Activated CD8-positive, alpha-beta memory T cell treated with anti-CD3 and anti-CD28 coated beads, Interleukin-2, amount 10 ng/mL, durations not matched to agents 7 days and 5 days (primary cell): ENCODE measurements around the gene TXNDC11. TPM values are rescaled to one million over a fixed set of nuclear protein-coding genes. Genes with fewer than 3 reads are reported as not detected.

ENCODE experiments used
- ATAC-seq: fragments of 150-1000 bp; cut with Tn5 transposase; one replicate; pipeline ENCODE4 v1.10.0; 2021; ENCODE audit warnings: moderate library complexity
- CTCF ChIA-PET: fragments of 350-600 bp; sonication (Branson Sonifier 250); formaldehyde crosslinking; loops from one replicate; lab custom pipeline; 2021; ENCODE audit warnings: antibody characterized with exemption; lab: Charles Lee
- DNase-seq: peaks from one replicate; pipeline ENCODE4 v3.0.0-alpha.2; 2020
- H3K27ac Mint-ChIP-seq: one replicate; pipeline ENCODE4 v1.8.0; 2021; ENCODE audit warnings: mild to moderate bottlenecking, mixed read lengths
- H3K27me3 Mint-ChIP-seq: one replicate; pipeline ENCODE4 v1.8.0; 2021; ENCODE audit warnings: mixed read lengths
- H3K36me3 Mint-ChIP-seq: one replicate; pipeline ENCODE4 v1.8.0; 2021; ENCODE audit warnings: mild to moderate bottlenecking, mixed read lengths
- H3K4me1 Mint-ChIP-seq: one replicate; pipeline ENCODE4 v1.8.0; 2021; ENCODE audit warnings: mixed read lengths
- H3K4me3 Mint-ChIP-seq: one replicate; pipeline ENCODE4 v1.8.0; 2021; ENCODE audit warnings: mild to moderate bottlenecking, moderate library complexity, mixed read lengths
- H3K9me3 Mint-ChIP-seq: one replicate; pipeline ENCODE4 v1.8.0; 2022; ENCODE audit warnings: low read depth, mixed read lengths
- total RNA-seq, 2 experiments: library from RNA; stranded (reverse); gene quantifications; one replicate each; pipeline ENCODE4 v1.2.3, GENCODE V29; 2021

Gene TXNDC11
- total RNA-seq, 2 experiments from 2014 or later, result 41.3 to 47.2 TPM

DNA sequence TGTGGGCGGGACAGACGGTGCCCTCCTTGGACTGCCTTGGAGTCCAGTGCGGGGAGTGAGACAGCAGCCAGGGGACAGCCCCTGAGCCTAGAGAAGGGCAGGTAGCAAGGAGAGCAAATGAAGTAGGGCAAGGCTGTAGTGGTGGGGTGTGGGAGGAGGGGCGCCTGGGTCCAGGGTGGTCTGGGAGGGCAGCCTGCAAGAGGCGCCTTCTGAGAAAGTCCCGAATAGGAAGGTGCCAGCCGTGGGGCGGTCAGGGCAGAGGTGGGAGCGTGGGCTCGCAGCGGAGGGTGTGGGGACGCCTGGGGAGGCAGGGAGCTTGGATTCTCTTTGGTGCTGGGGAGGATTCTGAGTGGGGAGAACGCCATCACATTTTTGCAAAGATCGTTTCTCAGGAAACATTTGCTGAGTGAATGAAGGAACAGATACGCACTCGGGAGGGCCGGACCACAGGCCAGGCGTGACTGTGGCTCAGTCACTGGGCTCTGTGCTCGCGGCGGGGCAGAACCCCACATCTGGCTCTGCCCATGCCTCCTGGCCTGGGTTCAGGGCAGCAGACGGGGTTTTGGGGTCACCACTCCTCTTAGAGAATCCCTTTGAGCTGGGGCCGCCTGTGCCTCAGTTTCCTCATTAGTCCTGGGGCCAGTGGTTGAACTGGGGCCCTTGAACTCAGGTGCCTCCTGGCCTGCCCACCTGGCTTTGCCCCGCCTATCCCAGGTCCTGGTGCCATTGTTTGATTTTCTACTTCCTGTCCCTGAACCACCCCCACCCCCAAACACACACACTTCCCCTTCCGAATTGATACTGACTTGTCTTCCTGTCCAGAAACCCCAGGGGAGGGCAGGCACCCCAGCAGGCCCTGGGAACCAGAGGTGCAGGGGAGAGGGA, 70.2 kb downstream of the TXNDC11 start:
- peaks cover 9% of the 10 kb centered on the region for H3K27me3 Mint-ChIP-seq
- DNase-seq (peak; percentile 71), ATAC-seq (peak; percentile 4)
- CTCF ChIA-PET, result no interaction called here
- no peaks in the 10 kb centered on the region for H3K9me3 Mint-ChIP-seq
- H3K4me3 Mint-ChIP-seq, result no peak overlapping the region
- H3K27ac Mint-ChIP-seq, result peak overlapping the region; percentile 58
- peaks cover 41% of the 10 kb centered on the region for H3K4me1 Mint-ChIP-seq
- H3K36me3 Mint-ChIP-seq, result no peaks in the 10 kb centered on the region

DNA sequence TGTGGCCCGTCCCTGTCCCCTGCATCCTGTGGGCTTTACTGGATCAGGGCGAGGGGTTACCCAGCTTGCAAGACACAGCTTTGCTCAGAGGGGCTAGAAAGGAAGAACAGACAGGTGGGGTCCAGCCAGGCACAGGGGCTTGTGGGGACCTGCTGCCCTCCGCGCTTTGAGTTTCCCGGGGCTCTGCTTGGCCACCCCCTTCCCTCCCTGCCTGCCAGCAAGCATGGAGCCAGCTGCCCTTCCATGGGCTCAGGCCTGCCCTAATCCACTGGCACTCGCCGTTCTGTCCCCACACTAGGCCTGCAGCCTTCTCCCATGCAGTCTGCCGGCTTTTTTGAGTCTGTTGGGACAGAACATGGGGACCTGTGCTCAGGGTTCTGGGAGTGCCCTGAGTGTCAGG, 71.0 kb downstream of the TXNDC11 start:
- Mint-ChIP-seq H3K4me3 (no peak overlapping the region), H3K36me3 (no peaks in the 10 kb centered on the region), H3K9me3 (no peaks in the 10 kb centered on the region), H3K4me1 (peaks cover 41% of the 10 kb centered on the region), H3K27me3 (peaks cover 12% of the 10 kb centered on the region), H3K27ac (no peak overlapping the region)
- CTCF ChIA-PET, result no interaction called here
- DNase-seq, result no peak
- no peak for ATAC-seq

DNA sequence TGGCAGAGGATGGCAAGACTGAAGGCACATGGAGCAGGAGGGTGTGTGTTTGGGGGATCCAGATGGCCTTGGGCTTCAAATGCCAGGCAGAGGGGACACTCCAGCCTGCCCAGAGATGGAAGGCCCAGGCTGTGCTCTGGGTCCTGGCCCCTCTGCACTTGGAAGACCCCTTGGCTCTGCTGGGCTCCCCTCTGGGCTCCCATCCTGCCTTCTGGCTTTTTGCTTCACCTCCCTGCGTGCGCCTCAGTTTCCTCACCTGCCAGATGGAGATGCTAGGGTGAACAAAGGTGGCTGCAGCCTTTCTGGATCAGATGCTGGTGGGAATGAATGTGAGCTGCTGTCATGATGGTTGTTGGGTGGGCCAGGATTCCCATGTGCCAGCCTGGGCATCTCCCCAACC, 71.4 kb downstream of the TXNDC11 start:
- no peak overlapping the region for H3K27ac Mint-ChIP-seq

DNA sequence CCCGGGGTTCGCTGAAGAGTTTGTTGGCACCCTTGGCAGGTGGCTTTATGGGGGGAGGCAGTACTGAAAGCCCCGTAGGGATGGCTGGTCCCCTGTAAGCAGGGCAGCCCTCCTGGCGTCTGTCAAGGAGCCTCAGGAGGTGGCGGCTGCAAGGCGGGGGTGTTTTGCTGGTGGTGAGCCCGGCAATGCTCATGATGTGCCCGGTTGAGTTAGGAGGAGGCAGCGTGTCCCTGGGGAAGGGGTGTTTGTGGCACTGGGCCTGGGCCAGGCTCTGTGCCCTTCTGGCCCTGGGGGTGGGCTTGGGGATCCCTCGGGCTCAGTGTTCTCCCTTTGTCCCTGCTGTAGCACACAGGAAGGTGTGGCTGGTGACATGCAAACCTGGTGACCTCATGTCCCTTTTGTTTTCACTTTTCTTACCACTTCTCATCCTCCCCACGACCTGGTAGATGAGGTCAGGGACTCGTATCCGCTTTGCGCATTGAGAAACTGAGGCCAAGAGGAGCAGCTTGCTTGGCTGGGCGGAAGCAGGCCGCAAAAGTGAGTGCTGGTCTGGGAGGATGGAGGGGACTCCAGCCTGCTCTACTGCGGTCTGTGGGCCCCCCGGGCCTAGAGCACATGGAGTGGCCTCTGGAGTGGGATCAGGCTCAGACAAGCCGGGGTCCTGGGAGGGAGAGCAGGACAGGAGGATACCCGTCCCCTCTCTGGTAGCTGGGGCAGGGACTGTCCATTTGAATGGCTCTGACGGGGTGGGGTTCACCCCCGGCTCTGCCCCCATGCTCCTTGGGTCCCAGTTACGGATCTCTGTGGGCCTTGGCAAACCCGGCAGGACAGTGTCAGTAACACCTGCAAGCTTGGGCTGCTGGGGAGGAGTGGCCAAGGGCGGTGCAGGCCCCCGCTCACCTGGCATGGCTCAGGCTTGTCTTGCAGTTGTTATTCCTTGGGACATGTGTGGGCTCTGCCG, 72.2 kb downstream of the TXNDC11 start:
- Mint-ChIP-seq H3K9me3 (no peaks in the 10 kb centered on the region), H3K4me1 (peaks cover 50% of the 10 kb centered on the region), H3K4me3 (peak overlapping the region; percentile 64), H3K36me3 (no peaks in the 10 kb centered on the region), H3K27me3 (peaks cover 12% of the 10 kb centered on the region), H3K27ac (peak overlapping the region; percentile 54)
- DNase-seq, result peak; percentile 68
- CTCF ChIA-PET, result interaction anchor here (1.3 to 1.9 kb wide), 2 partner anchors 139 to 706 kb away, joined by 5 to 6 read pairs; no protein-coding TSS in a partner anchor
- ATAC-seq, result peak; percentile 11

More for the DNA sequence above, 71.4 kb downstream of the TXNDC11 start:
- H3K27me3 Mint-ChIP-seq, result peaks cover 12% of the 10 kb centered on the region
- no peak for DNase-seq
- no peaks in the 10 kb centered on the region for H3K9me3 Mint-ChIP-seq
- CTCF ChIA-PET, result no interaction called here
- no peak for ATAC-seq
- H3K36me3 Mint-ChIP-seq, result no peaks in the 10 kb centered on the region
- peaks cover 43% of the 10 kb centered on the region for H3K4me1 Mint-ChIP-seq
- H3K4me3 Mint-ChIP-seq, result no peak overlapping the region

GRCh38 chr16:11669380-11670146, 73.1 kb downstream of the TXNDC11 start:
- CTCF ChIA-PET, result interaction anchor here (1.3 to 1.9 kb wide), 2 partner anchors 138 to 705 kb away, joined by 5 to 6 read pairs; no protein-coding TSS in a partner anchor
- Mint-ChIP-seq H3K27ac (peak overlapping the region; percentile 56), H3K4me1 (peaks cover 57% of the 10 kb centered on the region), H3K4me3 (peak overlapping the region; percentile 64), H3K27me3 (peaks cover 12% of the 10 kb centered on the region), H3K36me3 (no peaks in the 10 kb centered on the region), H3K9me3 (no peaks in the 10 kb centered on the region)
- no peak for ATAC-seq
- DNase-seq, result no peak

- peaks cover 12% of the 10 kb centered on the region for H3K27me3 Mint-ChIP-seq
- H3K27ac Mint-ChIP-seq, result no peak overlapping the region
- H3K4me1 Mint-ChIP-seq, result peaks cover 64% of the 10 kb centered on the region
- no peaks in the 10 kb centered on the region for H3K9me3 Mint-ChIP-seq
- CTCF ChIA-PET, result interaction anchor here (1.3 to 1.9 kb wide), 2 partner anchors 137 to 704 kb away, joined by 5 to 6 read pairs; no protein-coding TSS in a partner anchor
- peak overlapping the region; percentile 64 for H3K4me3 Mint-ChIP-seq
- ATAC-seq (no peak), DNase-seq (no peak)
- H3K36me3 Mint-ChIP-seq, result no peaks in the 10 kb centered on the region
Observed at GRCh38 chr16:11668623-11669379, 73.9 kb downstream of the TXNDC11 start.

GRCh38 chr16:11667824-11668622, 74.6 kb downstream of the TXNDC11 start, which contains the start of gene SNN:
TSS of gene SNN (plus strand) at chr16:11668455. CDS start at chr16:11676060, 7,605 bp downstream.
- ATAC-seq, result peak; percentile 95
- CTCF ChIA-PET, result interaction anchor here (2.1 kb wide), 1 partner anchor 136 kb away, joined by 8 read pairs; no protein-coding TSS in a partner anchor
- peaks cover 57% of the 10 kb centered on the region for H3K4me1 Mint-ChIP-seq
- no peaks in the 10 kb centered on the region for H3K36me3 Mint-ChIP-seq
- H3K9me3 Mint-ChIP-seq, result no peaks in the 10 kb centered on the region
- H3K27ac Mint-ChIP-seq, result no peak within 1 kb of the TSS
- H3K4me3 Mint-ChIP-seq, result peak within 1 kb of the TSS; percentile 64
- peak; percentile 87 for DNase-seq
- H3K27me3 Mint-ChIP-seq, result peaks cover 12% of the 10 kb centered on the region

DNA sequence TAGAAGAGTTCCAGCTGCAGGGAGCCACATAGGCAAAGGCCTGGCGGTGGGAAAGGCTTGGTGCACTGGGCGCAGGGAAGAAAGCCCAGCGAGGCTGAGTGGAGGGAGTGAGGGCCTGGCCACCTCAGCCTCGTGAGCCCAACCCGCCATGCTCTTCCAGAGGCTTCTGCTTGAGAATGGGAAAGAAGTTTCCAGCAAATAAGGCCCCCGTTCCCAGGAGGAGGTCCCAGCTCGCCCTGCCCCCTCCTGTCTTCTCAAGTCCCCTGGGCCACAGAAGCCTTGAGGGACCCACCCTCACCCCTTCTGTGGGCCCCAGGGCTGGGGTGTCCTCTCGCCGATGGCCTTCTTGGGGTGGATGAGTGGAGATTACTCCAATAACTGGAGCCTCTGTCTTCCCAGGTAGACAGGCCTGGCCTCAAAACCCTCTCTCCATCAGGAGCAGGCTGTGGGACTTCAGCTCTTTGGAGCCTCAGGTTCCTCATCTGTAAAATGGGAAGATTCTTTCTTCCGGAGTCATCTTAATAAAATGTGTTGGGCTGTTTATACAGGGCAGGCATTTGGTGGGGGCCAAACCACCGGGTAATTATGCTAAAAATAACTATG, 75.3 kb downstream of the TXNDC11 start:
- ATAC-seq (no peak), DNase-seq (no peak)
- H3K36me3 Mint-ChIP-seq, result no peaks in the 10 kb centered on the region
- H3K27me3 Mint-ChIP-seq, result peaks cover 12% of the 10 kb centered on the region
- no peak overlapping the region for H3K27ac Mint-ChIP-seq
- no peak overlapping the region for H3K4me3 Mint-ChIP-seq
- H3K9me3 Mint-ChIP-seq, result no peaks in the 10 kb centered on the region
- CTCF ChIA-PET, result interaction anchor here (1.9 to 2.3 kb wide), 3 partner anchors 26 to 135 kb away, joined by 5 to 8 read pairs (median 5); no protein-coding TSS in a partner anchor
- peaks cover 50% of the 10 kb centered on the region for H3K4me1 Mint-ChIP-seq

DNA sequence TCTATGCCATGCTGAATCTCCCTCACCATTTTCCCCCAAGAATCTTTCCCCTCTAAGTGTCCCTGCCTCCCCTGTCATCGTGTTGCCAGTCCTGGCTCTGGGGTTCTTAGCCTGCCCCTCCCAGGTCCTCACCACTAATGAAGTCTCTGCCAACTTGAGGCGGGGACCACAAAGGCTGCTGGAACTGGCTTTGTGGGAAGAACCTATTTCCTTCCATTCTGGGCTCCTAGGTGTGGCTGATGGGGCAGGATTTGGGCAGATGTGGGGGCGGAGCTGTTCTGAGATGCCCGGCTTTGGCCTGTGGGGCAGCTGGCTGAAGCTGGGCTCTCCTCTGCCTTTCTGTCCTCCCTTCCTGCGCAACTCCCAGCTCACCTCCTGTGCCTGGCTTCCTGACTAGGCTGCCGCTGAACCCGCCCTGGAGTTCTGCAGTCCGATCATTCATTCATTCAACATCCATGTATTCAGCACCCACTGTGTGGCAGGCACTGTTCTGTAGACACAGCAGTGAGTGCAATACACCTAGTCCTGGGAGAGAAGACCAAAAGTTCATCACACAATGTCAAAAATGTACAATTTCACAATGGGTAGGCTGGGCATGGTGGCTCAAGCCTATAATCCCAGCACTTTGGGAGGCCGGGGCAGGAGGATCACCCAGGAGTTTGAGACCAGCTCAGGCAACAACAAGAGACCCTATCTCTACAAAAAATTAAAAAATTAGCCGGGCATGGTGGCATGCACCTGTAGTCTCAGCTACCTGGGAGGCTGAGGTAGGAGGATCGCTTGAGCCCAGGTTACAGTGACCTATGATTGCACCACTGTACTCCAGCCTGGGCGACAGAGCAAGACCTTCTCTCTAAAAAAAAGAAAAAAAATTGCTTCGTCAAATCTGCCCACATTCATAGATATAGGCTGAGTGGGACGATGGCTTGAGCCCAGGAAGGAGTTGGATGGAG, 76.3 kb downstream of the TXNDC11 start:
- CTCF ChIA-PET, result interaction anchor here (0.9 to 2.3 kb wide), 4 partner anchors 10 to 134 kb away, joined by 3 to 8 read pairs (median 5); no protein-coding TSS in a partner anchor
- ATAC-seq, result no peak
- no peak overlapping the region for H3K4me3 Mint-ChIP-seq
- no peak for DNase-seq
- peaks cover 45% of the 10 kb centered on the region for H3K4me1 Mint-ChIP-seq
- H3K27ac Mint-ChIP-seq, result no peak overlapping the region
- H3K36me3 Mint-ChIP-seq, result no peaks in the 10 kb centered on the region
- no peaks in the 10 kb centered on the region for H3K9me3 Mint-ChIP-seq
- peaks cover 12% of the 10 kb centered on the region for H3K27me3 Mint-ChIP-seq

DNA sequence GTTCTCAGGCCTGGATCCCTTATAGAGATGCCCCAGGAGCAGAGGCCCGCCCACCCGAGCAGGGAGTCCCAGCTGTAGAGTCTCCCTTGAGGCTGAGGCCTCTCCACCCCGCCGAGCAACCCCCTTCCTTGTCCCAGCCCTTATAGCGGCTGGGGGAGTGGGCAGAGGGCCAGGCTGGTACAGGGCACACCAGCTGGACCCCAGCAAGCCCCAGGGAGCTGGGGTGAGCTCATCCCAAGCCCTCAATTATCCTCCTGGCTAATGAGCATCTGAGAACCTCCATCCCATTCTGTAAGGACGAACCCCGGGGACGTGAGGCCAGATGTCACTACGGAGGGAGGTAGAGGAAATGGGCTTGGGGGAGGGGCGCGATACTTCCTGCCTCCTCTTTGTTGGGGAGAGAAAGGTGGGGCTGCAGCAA, 77.6 kb downstream of the TXNDC11 start:
- H3K27ac Mint-ChIP-seq, result peak overlapping the region; percentile 9
- ATAC-seq (no peak), DNase-seq (no peak)
- H3K4me3 Mint-ChIP-seq, result peak overlapping the region; percentile 39
- no peaks in the 10 kb centered on the region for H3K36me3 Mint-ChIP-seq
- peaks cover 14% of the 10 kb centered on the region for H3K27me3 Mint-ChIP-seq
- CTCF ChIA-PET, result interaction anchor here (0.7 to 2.3 kb wide), 5 partner anchors 24 to 133 kb away, joined by 3 to 6 read pairs (median 5); no protein-coding TSS in a partner anchor
- H3K9me3 Mint-ChIP-seq, result no peaks in the 10 kb centered on the region
- H3K4me1 Mint-ChIP-seq, result peaks cover 35% of the 10 kb centered on the region
